H1 (cell line): ENCODE data around the gene HSD17B1.

Source experiments
- CTCF ChIP-seq, 3 experiments: IDR thresholded peaks; 1 replicate in 2 of 3; 2 replicates in 1 of 3; pipeline versions ENCODE4 v1.5.1 to v1.6.1; 2011; ENCODE audit warnings: low read length in 3 of 3, mild to moderate bottlenecking in 3 of 3, inconsistent platforms in 2 of 3, low read depth in 1 of 3, moderate library complexity in 1 of 3; ENCODE audit not compliant: insufficient read depth in 1 of 3; ENCODE audit errors: control extremely low read depth in 1 of 3
- E2F6 ChIP-seq: IDR thresholded peaks from 2 replicates; pipeline ENCODE4 v1.6.1; 2012; ENCODE audit warnings: inconsistent platforms
- POLR2A ChIP-seq, 2 experiments: IDR thresholded peaks; 1 replicate in 1 of 2; 2 replicates in 1 of 2; pipeline ENCODE4 v1.6.1; 2011; ENCODE audit warnings: low read depth in 2 of 2, low read length in 2 of 2, mild to moderate bottlenecking in 2 of 2; ENCODE audit errors: control extremely low read depth in 1 of 2
- SUZ12 ChIP-seq: fragments of 200-600 bp; sonication (generic); IDR thresholded peaks from 2 replicates; pipeline ENCODE4 v1.6.1; 2012; ENCODE audit warnings: mild to moderate bottlenecking, inconsistent platforms, low read length, moderate library complexity, mixed read lengths

- TF ChIP-seq CTCF (IDR thresholded peaks at IDR 0.05; ENCODE audit: control extremely low read depth in 1 of 3, insufficient read depth in 1 of 3, low read depth in 1 of 3, low read length in 3 of 3) (peak; percentile 22 to 46 (median 25); a peak in 2 of 4 replicates), SUZ12 (no peak), E2F6 (no peak; the same call in 1 of the 2 replicates), POLR2A (IDR thresholded peaks at IDR 0.05; ENCODE audit: control extremely low read depth in 1 of 2, low read depth in 2 of 2, low read length in 2 of 2) (no peak)
Measured at GRCh38 chr17:42531455-42532354, 21.0 kb upstream of the HSD17B1 start.
